ENCODE data around the gene XRRA1. TPM values are rescaled to one million over a fixed set of nuclear protein-coding genes. Genes with fewer than 3 reads are reported as not detected.

XRRA1 gene
- total RNA-seq, 1 experiment from 2014 or later, result 34.1 TPM

GRCh38 chr11:74953451-74953850 lies 4.6 kb upstream of the XRRA1 start:
- Histone ChIP-seq H3K27ac (ENCODE audit: low read length) (no peak overlapping the region), H3K4me3 (ENCODE audit: low read depth in 2 of 2, low read length in 2 of 2) (no peak overlapping the region), H3K36me3 (ENCODE audit: control insufficient read depth, insufficient read depth, low read length) (peaks cover 11% of the 10 kb centered on the region), H3K4me1 (ENCODE audit: control insufficient read depth, insufficient read depth, low read length) (peaks cover 14% of the 10 kb centered on the region), H3K27me3 (ENCODE audit: control insufficient read depth, insufficient read depth, low read length) (no peaks in the 10 kb centered on the region), H3K9me3 (ENCODE audit: control insufficient read depth, insufficient read depth, low read depth, low read length) (no peaks in the 10 kb centered on the region)
- no peak for TF ChIP-seq SIN3A (IDR thresholded peaks at IDR 0.05; ENCODE audit: borderline replicate concordance, insufficient read depth, low read depth, low read length)
- TF ChIP-seq, protein P1, sequence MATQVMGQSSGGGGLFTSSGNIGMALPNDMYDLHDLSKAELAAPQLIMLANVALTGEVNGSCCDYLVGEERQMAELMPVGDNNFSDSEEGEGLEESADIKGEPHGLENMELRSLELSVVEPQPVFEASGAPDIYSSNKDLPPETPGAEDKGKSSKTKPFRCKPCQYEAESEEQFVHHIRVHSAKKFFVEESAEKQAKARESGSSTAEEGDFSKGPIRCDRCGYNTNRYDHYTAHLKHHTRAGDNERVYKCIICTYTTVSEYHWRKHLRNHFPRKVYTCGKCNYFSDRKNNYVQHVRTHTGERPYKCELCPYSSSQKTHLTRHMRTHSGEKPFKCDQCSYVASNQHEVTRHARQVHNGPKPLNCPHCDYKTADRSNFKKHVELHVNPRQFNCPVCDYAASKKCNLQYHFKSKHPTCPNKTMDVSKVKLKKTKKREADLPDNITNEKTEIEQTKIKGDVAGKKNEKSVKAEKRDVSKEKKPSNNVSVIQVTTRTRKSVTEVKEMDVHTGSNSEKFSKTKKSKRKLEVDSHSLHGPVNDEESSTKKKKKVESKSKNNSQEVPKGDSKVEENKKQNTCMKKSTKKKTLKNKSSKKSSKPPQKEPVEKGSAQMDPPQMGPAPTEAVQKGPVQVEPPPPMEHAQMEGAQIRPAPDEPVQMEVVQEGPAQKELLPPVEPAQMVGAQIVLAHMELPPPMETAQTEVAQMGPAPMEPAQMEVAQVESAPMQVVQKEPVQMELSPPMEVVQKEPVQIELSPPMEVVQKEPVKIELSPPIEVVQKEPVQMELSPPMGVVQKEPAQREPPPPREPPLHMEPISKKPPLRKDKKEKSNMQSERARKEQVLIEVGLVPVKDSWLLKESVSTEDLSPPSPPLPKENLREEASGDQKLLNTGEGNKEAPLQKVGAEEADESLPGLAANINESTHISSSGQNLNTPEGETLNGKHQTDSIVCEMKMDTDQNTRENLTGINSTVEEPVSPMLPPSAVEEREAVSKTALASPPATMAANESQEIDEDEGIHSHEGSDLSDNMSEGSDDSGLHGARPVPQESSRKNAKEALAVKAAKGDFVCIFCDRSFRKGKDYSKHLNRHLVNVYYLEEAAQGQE (IDR thresholded peaks at IDR 0.05; ENCODE audit: insufficient read depth in 1 of 2, low read depth in 2 of 2, low read length in 1 of 2), result no peak
- TF ChIP-seq POLR2AphosphoS5 (IDR thresholded peaks at IDR 0.05; ENCODE audit: low read depth, low read length), result no peak
- TF ChIP-seq CTCF (IDR thresholded peaks at IDR 0.05), result no peak
- TF ChIP-seq TCF7L2 (IDR thresholded peaks at IDR 0.05; ENCODE audit: low read depth, low read length), result no peak
- POLR2A ChIA-PET, result no interaction called here
- intact Hi-C loops (cut with micrococcal nuclease; ENCODE audit: unreplicated experiment), result no loop called here
- in situ Hi-C loops (cut with HindIII; ENCODE audit: low pct_unique_long_range_greater_than_20kb, low sequenced_read_pairs), result no loop called here
- ATAC-seq (no peak), DNase-seq (ENCODE audit: low read depth, low spot score) (no peak)
- no TSS peak for BruUV-seq (replicated peaks)
- CTCF ChIA-PET, result no interaction called here

DNA sequence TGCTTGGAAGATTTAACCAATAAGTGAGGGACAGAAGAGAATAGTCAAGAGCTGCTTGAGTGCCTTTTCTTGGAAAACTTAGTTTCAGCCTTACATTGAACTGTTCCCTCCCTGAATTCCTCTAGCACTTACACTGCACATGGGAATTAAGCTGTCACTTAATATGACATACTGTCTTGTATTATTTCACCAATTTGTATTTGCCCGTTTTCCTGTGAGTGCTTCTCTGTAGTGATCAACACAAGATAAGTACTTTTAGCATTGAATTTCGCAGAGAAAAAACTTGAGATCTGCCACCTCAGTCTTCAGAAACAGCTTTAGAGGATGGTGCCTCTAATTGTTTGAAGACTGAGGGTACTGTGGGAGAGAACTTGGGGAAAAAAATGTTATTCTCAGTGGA lies 3.9 kb upstream of the XRRA1 start:
- POLR2A ChIA-PET, result no interaction called here
- intact Hi-C loops (cut with micrococcal nuclease; ENCODE audit: unreplicated experiment), result no loop called here
- CTCF ChIA-PET, result no interaction called here
- in situ Hi-C loops (cut with HindIII; ENCODE audit: low pct_unique_long_range_greater_than_20kb, low sequenced_read_pairs), result no loop called here
- Histone ChIP-seq H3K4me1 (ENCODE audit: control insufficient read depth, insufficient read depth, low read length) (peaks cover 14% of the 10 kb centered on the region), H3K36me3 (ENCODE audit: control insufficient read depth, insufficient read depth, low read length) (peaks cover 6% of the 10 kb centered on the region; the same call in 1 of the 2 replicates), H3K27me3 (ENCODE audit: control insufficient read depth, insufficient read depth, low read length) (no peaks in the 10 kb centered on the region), H3K27ac (ENCODE audit: low read length) (no peak overlapping the region), H3K4me3 (ENCODE audit: low read depth in 2 of 2, low read length in 2 of 2) (no peak overlapping the region), H3K9me3 (ENCODE audit: control insufficient read depth, insufficient read depth, low read depth, low read length) (no peaks in the 10 kb centered on the region)
- no peak for ATAC-seq
- TF ChIP-seq TCF7L2 (IDR thresholded peaks at IDR 0.05; ENCODE audit: low read depth, low read length) (no peak), SIN3A (IDR thresholded peaks at IDR 0.05; ENCODE audit: borderline replicate concordance, insufficient read depth, low read depth, low read length) (no peak), POLR2AphosphoS5 (IDR thresholded peaks at IDR 0.05; ENCODE audit: low read depth, low read length) (no peak), CTCF (IDR thresholded peaks at IDR 0.05) (no peak)
- TF ChIP-seq, protein P1 (IDR thresholded peaks at IDR 0.05; ENCODE audit: insufficient read depth in 1 of 2, low read depth in 2 of 2, low read length in 1 of 2), result no peak
- BruUV-seq (replicated peaks), result no TSS peak
- DNase-seq (ENCODE audit: low read depth, low spot score), result no peak
